Activated CD4-positive, CD25-positive, alpha-beta regulatory T cell treated with anti-CD3 and anti-CD28 coated beads, Interleukin-2, amount 50 U/mL, for 72 hours (primary cell): ENCODE results near the gene VGLL1.
A peak's percentile ranks its signal among the peaks of the same experiment; 100 is the strongest.

Experiments used
- DNase-seq: peaks from one replicate; pipeline ENCODE4 v3.0.0; 2021

The VGLL1 gene, protein sequence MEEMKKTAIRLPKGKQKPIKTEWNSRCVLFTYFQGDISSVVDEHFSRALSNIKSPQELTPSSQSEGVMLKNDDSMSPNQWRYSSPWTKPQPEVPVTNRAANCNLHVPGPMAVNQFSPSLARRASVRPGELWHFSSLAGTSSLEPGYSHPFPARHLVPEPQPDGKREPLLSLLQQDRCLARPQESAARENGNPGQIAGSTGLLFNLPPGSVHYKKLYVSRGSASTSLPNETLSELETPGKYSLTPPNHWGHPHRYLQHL

GRCh38 chrX:136531951-136532350 lies at the start of gene VGLL1:
TSS of gene VGLL1 (plus strand) at chrX:136532215. CDS start at chrX:136536021, 3,806 bp downstream.
- no peak for DNase-seq

- no peak for DNase-seq
Measured at GRCh38 chrX:136487647-136488046, 44.4 kb upstream of the VGLL1 start, which contains the start of gene BRS3. TSS of gene BRS3 (plus strand) at chrX:136487947. CDS start at chrX:136488115, 168 bp downstream.

DNA sequence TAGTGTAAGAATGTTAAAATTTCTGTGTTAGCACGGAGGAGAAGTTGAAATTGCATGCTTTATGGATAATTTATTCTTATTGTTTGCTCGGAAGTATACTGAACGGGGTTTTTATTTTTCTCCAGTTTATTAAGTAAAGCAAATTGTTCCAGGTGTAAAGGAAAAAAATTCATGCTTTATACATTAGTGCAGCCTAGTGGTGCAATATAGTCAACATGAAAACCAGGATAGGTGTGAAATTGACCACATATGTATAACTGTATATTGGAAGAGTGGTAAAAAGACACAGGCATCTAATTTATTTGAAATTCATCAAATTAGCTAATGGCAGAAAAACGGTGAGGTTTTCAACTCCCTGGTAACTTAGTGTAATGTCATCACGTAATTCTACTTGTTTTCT lies 43.3 kb upstream of the VGLL1 start:
- no peak for DNase-seq

DNA sequence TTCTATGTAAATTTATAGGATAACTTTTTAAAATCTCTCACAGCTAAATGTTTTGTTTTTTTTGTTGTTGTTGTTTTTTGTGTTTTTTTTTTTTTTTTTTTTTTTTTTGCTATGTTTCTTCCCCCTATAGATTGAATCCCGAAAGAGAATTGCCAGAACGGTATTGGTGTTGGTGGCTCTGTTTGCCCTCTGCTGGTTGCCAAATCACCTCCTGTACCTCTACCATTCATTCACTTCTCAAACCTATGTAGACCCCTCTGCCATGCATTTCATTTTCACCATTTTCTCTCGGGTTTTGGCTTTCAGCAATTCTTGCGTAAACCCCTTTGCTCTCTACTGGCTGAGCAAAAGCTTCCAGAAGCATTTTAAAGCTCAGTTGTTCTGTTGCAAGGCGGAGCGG lies 40.2 kb upstream of the VGLL1 start:
- DNase-seq: no peak

DNA sequence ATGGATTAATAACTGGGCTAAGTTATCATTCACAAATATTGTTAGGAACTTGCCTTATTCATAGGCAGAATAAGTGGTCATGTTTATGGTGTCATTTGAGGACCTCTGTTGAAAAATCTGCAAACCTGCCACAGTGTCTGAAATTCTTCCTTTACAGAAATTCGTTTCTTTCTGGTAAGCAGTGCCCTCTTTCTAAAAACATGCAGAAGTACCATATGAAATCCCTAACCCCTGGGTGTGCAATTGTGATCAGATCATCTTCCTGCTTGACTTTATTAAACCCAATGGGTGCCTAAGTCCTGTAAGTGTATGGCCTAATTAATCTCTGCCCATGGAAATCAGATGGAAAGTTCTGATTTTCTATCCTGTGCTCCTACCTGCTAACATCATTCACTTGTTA lies 39.0 kb upstream of the VGLL1 start:
- no peak for DNase-seq

DNA sequence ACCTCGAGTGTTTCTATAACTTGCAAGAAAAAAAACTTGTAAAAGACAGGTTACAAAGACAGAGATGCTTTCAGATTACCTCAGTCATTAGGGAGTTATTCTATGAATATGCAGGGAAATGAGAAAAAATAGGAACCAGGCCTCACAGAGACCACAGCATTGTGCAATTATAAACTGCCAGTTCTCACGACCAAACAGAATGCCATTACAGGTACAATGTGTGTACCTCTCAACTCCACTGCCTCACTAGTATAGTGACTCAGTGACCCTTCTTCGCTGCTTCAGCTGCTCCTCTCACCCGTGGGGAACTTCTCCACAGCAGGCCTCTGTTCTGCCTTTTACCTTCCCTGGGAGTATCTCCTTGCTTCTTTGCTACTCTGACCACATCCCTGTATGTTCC lies 37.0 kb upstream of the VGLL1 start:
- DNase-seq: no peak

DNA sequence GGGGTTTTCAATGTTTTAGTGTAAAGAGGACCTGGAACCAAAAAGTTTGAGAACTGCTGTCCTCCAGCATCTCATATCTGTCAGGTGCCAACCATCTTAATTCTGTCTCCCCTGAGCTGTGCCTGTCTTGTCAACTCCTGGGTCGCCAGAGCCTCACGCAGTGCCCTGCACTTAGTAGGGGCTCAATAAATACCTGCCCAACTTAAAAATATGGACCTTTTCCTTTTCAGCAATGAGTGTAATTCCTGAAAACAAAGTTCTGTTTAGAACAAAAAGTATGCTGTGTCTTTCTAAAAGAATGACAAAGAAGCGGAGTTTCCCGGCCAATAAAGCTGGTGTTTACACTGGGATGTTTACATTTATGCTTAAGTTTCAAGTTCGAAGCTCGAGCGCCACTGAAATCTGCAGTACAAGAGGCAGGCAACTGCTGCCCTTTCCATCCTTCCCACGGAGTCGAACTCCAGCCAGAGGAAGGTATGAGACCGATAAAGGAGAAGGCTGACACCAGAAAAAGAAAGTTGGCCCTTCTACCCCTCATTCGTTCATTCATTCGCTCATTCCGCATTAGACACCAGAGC lies 35.7 kb upstream of the VGLL1 start:
- no peak for DNase-seq

GRCh38 chrX:136496764-136497555 lies 35.1 kb upstream of the VGLL1 start:
- DNase-seq: peak; percentile 80

DNA sequence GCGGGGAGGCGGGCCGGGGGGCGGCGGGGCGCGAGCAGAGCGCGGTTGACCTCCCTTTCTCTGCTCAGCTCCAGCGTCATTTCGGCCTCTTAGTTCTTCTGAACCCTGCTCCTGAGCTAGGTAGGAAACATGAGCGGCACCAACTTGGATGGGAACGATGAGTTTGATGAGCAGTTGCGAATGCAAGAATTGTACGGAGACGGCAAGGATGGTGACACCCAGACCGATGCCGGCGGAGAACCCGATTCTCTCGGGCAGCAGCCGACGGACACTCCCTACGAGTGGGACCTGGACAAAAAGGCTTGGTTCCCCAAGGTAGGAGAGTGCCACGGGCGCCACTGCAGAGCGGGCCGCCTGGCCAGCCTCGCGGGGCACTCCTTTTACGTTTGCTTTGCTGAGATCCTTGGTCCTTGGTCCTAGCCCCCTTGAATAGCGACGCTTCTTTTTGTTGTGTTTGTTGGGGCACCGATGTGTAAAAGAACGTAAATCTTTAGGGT lies 34.4 kb upstream of the VGLL1 start, which contains the start of gene HTATSF1:
Gene HTATSF1, plus strand, starts transcription at position 37 of the 497 bp plus-strand sequence. Its CDS starts 93 bp downstream, at position 130.
- no peak for DNase-seq

DNA sequence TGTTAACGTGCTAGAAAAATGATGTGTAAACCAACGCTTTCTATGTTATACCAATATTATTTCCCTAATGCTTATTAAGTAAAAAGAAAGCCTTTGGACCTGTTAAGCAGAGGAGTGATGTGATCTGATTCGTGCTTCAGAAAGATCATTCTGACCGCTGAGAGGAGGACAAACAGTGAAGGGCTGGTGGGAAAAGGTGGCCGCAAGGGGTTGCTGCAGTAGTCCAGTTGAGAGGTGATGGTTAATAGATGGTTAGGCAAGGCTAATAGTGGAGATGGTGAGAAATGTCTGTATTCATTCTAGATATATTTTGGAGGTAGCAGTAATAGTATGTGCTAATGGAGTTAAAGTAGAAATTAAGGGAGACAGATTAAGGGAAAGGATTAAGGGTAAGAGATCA lies 12.9 kb upstream of the VGLL1 start:
- no peak for DNase-seq

DNA sequence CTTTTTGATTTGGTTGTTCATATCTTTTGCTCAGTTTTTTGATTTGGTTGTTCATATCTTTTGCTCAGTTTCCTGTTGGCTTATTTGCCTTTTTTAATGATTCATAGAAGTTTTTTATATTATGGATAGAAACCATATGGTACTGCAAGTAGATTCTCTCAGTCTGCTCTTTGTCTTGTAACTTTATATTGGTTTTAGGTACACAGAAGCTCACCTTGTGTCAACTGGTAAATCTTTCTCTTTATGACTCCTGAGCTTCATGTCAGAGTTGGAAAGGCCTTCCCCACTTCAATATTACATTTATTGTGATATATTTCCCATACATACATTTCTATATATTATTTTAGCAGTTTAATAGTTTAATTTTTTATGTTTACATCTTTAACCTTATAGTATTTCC lies 8.2 kb upstream of the VGLL1 start:
- DNase-seq: no peak

- no peak for DNase-seq
Measured at GRCh38 chrX:136525738-136526606, 6.0 kb upstream of the VGLL1 start.

DNA sequence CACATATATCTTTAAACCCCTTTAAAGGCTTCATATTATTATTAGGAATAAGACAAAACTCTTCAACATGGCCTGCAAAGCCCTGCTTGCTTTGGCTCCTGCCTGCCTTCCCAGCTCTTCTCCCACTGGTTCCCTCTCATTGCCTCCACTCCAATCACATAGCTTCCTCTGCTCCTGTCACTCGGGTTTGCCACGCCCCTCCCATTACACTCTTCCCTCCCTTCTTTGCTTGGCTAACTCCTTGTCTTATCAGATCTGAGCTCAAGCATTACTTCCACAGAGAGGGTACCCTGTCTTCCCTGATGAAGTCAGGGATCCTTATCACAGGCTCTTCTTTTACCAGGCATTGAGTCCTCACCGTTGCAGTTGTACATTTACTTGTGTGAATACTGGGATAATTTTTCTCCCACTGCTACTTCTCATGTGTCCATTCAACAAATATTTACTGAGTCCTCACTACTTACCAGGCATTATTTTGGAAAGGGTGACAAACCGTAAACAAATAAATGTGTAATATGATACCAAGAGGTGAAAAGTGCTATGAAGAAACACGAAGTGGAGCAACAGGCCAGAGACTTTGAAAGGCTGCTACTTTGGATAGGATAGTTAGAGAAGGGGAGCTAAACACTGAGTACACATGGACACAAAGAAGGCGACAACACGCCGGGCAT lies 3.2 kb upstream of the VGLL1 start:
- no peak for DNase-seq

- no peak for DNase-seq
Measured at GRCh38 chrX:136529795-136530194, 2.2 kb upstream of the VGLL1 start.

DNA sequence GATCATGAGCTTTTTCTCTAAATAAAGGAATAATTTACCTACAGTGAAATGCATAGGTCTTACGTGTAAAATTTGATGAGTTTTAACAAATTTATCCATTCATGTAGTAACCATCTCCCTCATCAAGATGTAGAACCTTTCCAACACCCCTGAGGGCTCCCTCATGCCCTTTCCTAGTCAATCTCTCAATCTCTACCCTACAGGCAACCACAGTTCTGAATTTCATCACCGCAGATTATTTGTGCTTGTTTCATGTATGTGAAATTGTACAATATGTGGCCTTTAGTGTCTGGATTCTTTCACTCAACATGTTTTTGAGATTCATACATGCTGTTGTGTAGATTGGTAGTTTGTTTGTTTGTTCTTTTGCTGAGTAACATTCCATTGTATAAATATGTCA lies 2.1 kb downstream of the VGLL1 start:
- no peak for DNase-seq

GRCh38 chrX:136538811-136539210 lies 6.8 kb downstream of the VGLL1 start:
- no peak for DNase-seq

DNA sequence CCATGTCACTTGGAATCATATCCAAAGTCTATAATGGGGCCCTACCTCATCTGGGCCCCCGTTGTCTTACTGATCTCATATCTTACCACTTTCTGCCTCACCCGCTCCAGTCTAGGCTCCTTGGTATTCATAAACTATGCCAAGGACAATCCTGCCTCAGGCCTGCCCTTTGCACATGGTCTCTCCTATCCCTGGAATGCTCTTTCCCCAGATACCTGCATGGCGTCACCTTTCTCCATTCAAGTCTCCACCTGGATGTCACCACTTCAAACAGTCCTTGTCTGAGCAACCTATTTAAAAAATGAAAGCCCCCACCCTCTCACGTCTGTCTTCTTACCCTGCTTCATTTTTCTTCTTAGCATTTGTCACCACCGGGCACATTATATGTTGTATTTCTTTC lies 8.2 kb downstream of the VGLL1 start:
- no peak for DNase-seq

GRCh38 chrX:136541294-136541693 lies 9.3 kb downstream of the VGLL1 start:
- no peak for DNase-seq

DNA sequence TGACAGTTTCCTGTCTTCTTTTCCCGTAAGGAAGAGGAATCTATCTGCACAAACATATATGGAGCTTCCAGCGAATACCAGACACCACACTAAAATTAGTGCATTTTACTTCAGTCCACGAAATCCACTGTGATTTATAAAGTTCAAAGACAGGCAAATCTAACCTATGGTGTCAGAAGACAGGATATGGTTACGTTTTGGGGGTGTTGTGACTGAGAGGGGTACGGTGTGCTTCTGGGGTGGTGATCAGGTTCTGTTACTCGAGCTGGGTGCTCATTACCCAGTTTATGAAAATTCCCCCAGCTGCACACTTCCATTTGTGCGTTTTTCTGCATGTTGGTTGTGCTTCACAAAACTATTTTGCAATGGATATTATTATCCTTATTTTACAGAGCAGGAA lies 10.3 kb downstream of the VGLL1 start:
- DNase-seq: no peak

DNA sequence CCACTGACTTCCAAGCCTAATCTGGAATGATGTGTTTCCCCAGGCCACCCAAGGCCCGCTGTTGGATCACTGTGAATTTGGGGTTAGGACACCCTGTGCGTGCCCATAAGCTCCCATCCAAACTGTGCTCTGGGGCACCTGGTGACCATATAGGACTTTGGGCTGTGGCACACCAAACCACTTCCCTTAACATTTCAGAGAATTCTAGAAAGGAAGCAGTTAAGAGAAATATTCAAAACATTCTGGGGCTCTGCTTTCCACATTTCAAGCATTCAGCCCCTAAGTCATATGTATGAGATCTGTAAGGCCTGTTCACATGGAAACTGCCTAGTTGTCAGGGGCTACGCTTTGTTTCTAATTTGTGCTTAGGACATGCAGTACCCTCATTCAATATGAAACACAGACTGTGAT lies 14.4 kb downstream of the VGLL1 start:
- no peak for DNase-seq

- no peak for DNase-seq
Measured at GRCh38 chrX:136549226-136549625, 17.2 kb downstream of the VGLL1 start.

DNA sequence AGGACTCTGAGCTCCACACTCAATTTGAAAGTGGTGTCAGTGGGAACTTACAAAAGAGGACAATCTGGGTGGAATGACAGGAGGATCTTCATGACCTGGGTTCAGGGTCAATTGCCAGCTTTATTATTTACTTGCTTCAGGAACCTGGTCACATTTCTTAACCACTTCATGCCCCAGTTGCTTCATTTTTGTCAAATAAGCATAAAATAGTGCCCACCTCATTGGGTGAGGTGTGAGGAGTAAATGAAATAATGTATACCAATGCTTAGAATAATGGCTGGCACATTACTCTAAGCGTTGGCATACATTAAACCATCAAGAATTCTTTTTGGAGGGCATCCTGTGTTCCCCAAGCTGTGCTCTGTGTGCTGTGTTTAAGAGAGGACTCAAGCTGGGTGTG lies 19.4 kb downstream of the VGLL1 start:
- DNase-seq: no peak
